Measurements from ENCODE around the gene APOL3. TPM values are rescaled to one million over a fixed set of nuclear protein-coding genes. Genes with fewer than 3 reads are reported as not detected.
"Not testable (repeated sequence)": the region's sequence is repeated elsewhere in the genome, so short reads cannot be mapped to it uniquely, and the experiment has no call there.

Gene APOL3
- total RNA-seq, 3 donors from 2014 or later (not counting 1 experiment from before 2014, with no cell fraction given), result 105 to 166 (median 111) TPM

GRCh38 chr22:36143956-36144355, 16.6 kb downstream of the APOL3 start:
- H3K4me1 Mint-ChIP-seq, result peaks cover 10 to 24% of the 10 kb centered on the region in 2 donors

GRCh38 chr22:36143066-36143815, 17.3 kb downstream of the APOL3 start:
- WGBS (ENCODE audit: insufficient coverage), result 83% methylated on average over 5 of the region's 5 CpGs
- no peaks in the 10 kb centered on the region for H3K9me3 Mint-ChIP-seq
- ATAC-seq, result no peak
- Histone ChIP-seq H3K4me3 (ENCODE audit: low read length) (no peak overlapping the region), H3K9me3 (ENCODE audit: control insufficient read depth, insufficient read depth, low read length) (no peaks in the 10 kb centered on the region), H3K4me1 (ENCODE audit: control insufficient read depth, insufficient read depth, low read length) (no peaks in the 10 kb centered on the region), H3K27me3 (ENCODE audit: control insufficient read depth, insufficient read depth, low read length) (no peaks in the 10 kb centered on the region), H3K27ac (ENCODE audit: low read length) (no peak overlapping the region), H3K36me3 (ENCODE audit: control insufficient read depth, insufficient read depth, low read length) (peaks cover 73% of the 10 kb centered on the region)
- peaks cover 10 to 27% of the 10 kb centered on the region in 2 donors for H3K4me1 Mint-ChIP-seq
- TF ChIP-seq CTCF (IDR thresholded peaks at IDR 0.05), result no peak
- intact Hi-C loops (cut with micrococcal nuclease), result loop anchor here (5.0 kb wide), 1 partner anchor 134 kb away; no protein-coding TSS in a partner anchor
- no peak for DNase-seq
- H3K27ac Mint-ChIP-seq, result peak overlapping the region; percentile 70 to 72
- H3K36me3 Mint-ChIP-seq, result peaks cover 14% of the 10 kb centered on the region
- H3K4me3 Mint-ChIP-seq, result no peak overlapping the region
- no peaks in the 10 kb centered on the region for H3K27me3 Mint-ChIP-seq (ENCODE audit: low read depth in 2 of 2)

More at GRCh38 chr22:36143956-36144355, 16.6 kb downstream of the APOL3 start:
- H3K27me3 ChIP-seq (ENCODE audit: control insufficient read depth, insufficient read depth, low read length), result no peaks in the 10 kb centered on the region
- intact Hi-C loops (cut with micrococcal nuclease), result loop anchor here (5.0 kb wide), 1 partner anchor 133 kb away; no protein-coding TSS in a partner anchor
- H3K27ac Mint-ChIP-seq, result peak overlapping the region; percentile 18 to 54
- no peak for ATAC-seq
- H3K4me3 ChIP-seq (ENCODE audit: low read length), result no peak overlapping the region
- no peaks in the 10 kb centered on the region for H3K9me3 ChIP-seq (ENCODE audit: control insufficient read depth, insufficient read depth, low read length)
- DNase-seq, result no peak
- H3K36me3 ChIP-seq (ENCODE audit: control insufficient read depth, insufficient read depth, low read length), result peaks cover 80% of the 10 kb centered on the region
- peaks cover 14% of the 10 kb centered on the region for H3K36me3 Mint-ChIP-seq
- WGBS (ENCODE audit: insufficient coverage), result 88% methylated on average over 4 of the region's 4 CpGs
- no peaks in the 10 kb centered on the region for H3K27me3 Mint-ChIP-seq (ENCODE audit: low read depth in 2 of 2)
- H3K27ac ChIP-seq (ENCODE audit: low read length), result no peak overlapping the region
- no peak for TF ChIP-seq CTCF (IDR thresholded peaks at IDR 0.05)
- no peak overlapping the region for H3K4me3 Mint-ChIP-seq
- no peaks in the 10 kb centered on the region for H3K9me3 Mint-ChIP-seq
- peaks cover 5% of the 10 kb centered on the region for H3K4me1 ChIP-seq (ENCODE audit: control insufficient read depth, insufficient read depth, low read length)

- ATAC-seq, result no peak
- intact Hi-C loops (cut with micrococcal nuclease), result loop anchor here (5.0 kb wide), 1 partner anchor 136 kb away; no protein-coding TSS in a partner anchor
- no peak for TF ChIP-seq CTCF (IDR thresholded peaks at IDR 0.05)
- DNase-seq, result no peak
- H3K27ac ChIP-seq (ENCODE audit: low read length), result no peak overlapping the region
- Mint-ChIP-seq H3K4me1 (peaks cover 10 to 27% of the 10 kb centered on the region in 2 donors), H3K27ac (peak overlapping the region in 1 of 2 donors; percentile 70), H3K9me3 (no peaks in the 10 kb centered on the region), H3K27me3 (ENCODE audit: low read depth in 2 of 2) (no peaks in the 10 kb centered on the region), H3K36me3 (peaks cover 14% of the 10 kb centered on the region), H3K4me3 (no peak overlapping the region)
- H3K27me3 ChIP-seq (ENCODE audit: control insufficient read depth, insufficient read depth, low read length), result no peaks in the 10 kb centered on the region
- H3K4me1 ChIP-seq (ENCODE audit: control insufficient read depth, insufficient read depth, low read length), result no peaks in the 10 kb centered on the region
- 97% methylated on average over 9 of the region's 9 CpGs for WGBS (ENCODE audit: insufficient coverage)
- no peaks in the 10 kb centered on the region for H3K9me3 ChIP-seq (ENCODE audit: control insufficient read depth, insufficient read depth, low read length)
- no peak overlapping the region for H3K4me3 ChIP-seq (ENCODE audit: low read length)
- peaks cover 56% of the 10 kb centered on the region for H3K36me3 ChIP-seq (ENCODE audit: control insufficient read depth, insufficient read depth, low read length)
Observed at GRCh38 chr22:36141481-36141880, 19.1 kb downstream of the APOL3 start.

- 94% methylated on average over 1 of the region's 4 CpGs for WGBS (ENCODE audit: insufficient coverage)
- H3K27me3 ChIP-seq (ENCODE audit: control insufficient read depth, insufficient read depth, low read length); intact Hi-C loops (cut with micrococcal nuclease); H3K9me3 ChIP-seq (ENCODE audit: control insufficient read depth, insufficient read depth, low read length); H3K27ac ChIP-seq (ENCODE audit: low read length); H3K4me1 ChIP-seq (ENCODE audit: control insufficient read depth, insufficient read depth, low read length); H3K4me3 ChIP-seq (ENCODE audit: low read length); H3K9me3 Mint-ChIP-seq; H3K27me3 Mint-ChIP-seq (ENCODE audit: low read depth in 2 of 2); H3K4me3 Mint-ChIP-seq; DNase-seq; ATAC-seq: not testable (repeated sequence)
- H3K4me1 Mint-ChIP-seq, result peaks cover 0 to 19% of the 10 kb centered on the region in 2 donors
- peaks cover 37% of the 10 kb centered on the region for H3K36me3 ChIP-seq (ENCODE audit: control insufficient read depth, insufficient read depth, low read length)
- peaks cover 14% of the 10 kb centered on the region for H3K36me3 Mint-ChIP-seq
- H3K27ac Mint-ChIP-seq, result peak overlapping the region; percentile 57 to 66
Observed at GRCh38 chr22:36138709-36139108, 21.8 kb downstream of the APOL3 start.
